ENCODE results near the gene CXCR6.

GRCh38 chr3:45965253-45965652 lies 22.0 kb downstream of the CXCR6 start:
- TF ChIP-seq CTCF (IDR thresholded peaks at IDR 0.05; ENCODE audit: low read length) (no peak), EZH2 (optimal IDR thresholded peaks at IDR 0.05; ENCODE audit: low read depth, low read length) (no peak), EZH2phosphoT487 (IDR thresholded peaks at IDR 0.05; ENCODE audit: low read length) (no peak)
